ENCODE measurements around the gene NCKAP5L.
"Not testable (repeated sequence)": the region's sequence is repeated elsewhere in the genome, so short reads cannot be mapped to it uniquely, and the experiment has no call there.

Gene NCKAP5L

GRCh38 chr12:49828133-49829091 lies at the start of gene NCKAP5L:
NCKAP5L (minus strand) TSS chr12:49828413; CDS start chr12:49804044, 24,369 bp downstream.
- peak; percentile 81 to 88 (median 85) for DNase-seq (ENCODE audit: low read depth in 3 of 3, low spot score in 1 of 3)

- DNase-seq (ENCODE audit: low read depth in 3 of 3, low spot score in 1 of 3) = no peak
These were observed 48.9 kb upstream of the NCKAP5L start for GRCh38 chr12:49877066-49877465.

GRCh38 chr12:49876070-49876469 lies 47.9 kb upstream of the NCKAP5L start:
- DNase-seq (ENCODE audit: low read depth in 3 of 3, low spot score in 1 of 3) = no peak

GRCh38 chr12:49875115-49875720 lies 47.0 kb upstream of the NCKAP5L start:
- no peak for DNase-seq (ENCODE audit: low read depth in 3 of 3, low spot score in 1 of 3)

- no peak for DNase-seq (ENCODE audit: low read depth in 3 of 3, low spot score in 1 of 3)
These were observed 46.1 kb upstream of the NCKAP5L start for GRCh38 chr12:49874142-49874897.

- DNase-seq (ENCODE audit: low read depth in 3 of 3, low spot score in 1 of 3) = no peak
These were observed 45.2 kb upstream of the NCKAP5L start for GRCh38 chr12:49873361-49873934.

GRCh38 chr12:49872781-49873181 lies 44.6 kb upstream of the NCKAP5L start:
- no peak for DNase-seq (ENCODE audit: low read depth in 3 of 3, low spot score in 1 of 3)

- DNase-seq (ENCODE audit: low read depth in 3 of 3, low spot score in 1 of 3) = no peak
These were observed 44.2 kb upstream of the NCKAP5L start for GRCh38 chr12:49872381-49872780.

- DNase-seq (ENCODE audit: low read depth in 3 of 3, low spot score in 1 of 3) = not testable (repeated sequence)
These were observed 43.6 kb upstream of the NCKAP5L start for GRCh38 chr12:49871811-49872251.

- no peak for DNase-seq (ENCODE audit: low read depth in 3 of 3, low spot score in 1 of 3)
These were observed 43.0 kb upstream of the NCKAP5L start for GRCh38 chr12:49871263-49871561.

- no peak for DNase-seq (ENCODE audit: low read depth in 3 of 3, low spot score in 1 of 3)
These were observed 42.5 kb upstream of the NCKAP5L start for GRCh38 chr12:49870501-49871262.

- no peak for DNase-seq (ENCODE audit: low read depth in 3 of 3, low spot score in 1 of 3)
These were observed 41.7 kb upstream of the NCKAP5L start for GRCh38 chr12:49869816-49870500.

GRCh38 chr12:49868952-49869815 lies 41.0 kb upstream of the NCKAP5L start:
- no peak for DNase-seq (ENCODE audit: low read depth in 3 of 3, low spot score in 1 of 3)

GRCh38 chr12:49868449-49868848 lies 40.2 kb upstream of the NCKAP5L start:
- DNase-seq (ENCODE audit: low read depth in 3 of 3, low spot score in 1 of 3) = no peak

- no peak for DNase-seq (ENCODE audit: low read depth in 3 of 3, low spot score in 1 of 3)
These were observed 39.5 kb upstream of the NCKAP5L start for GRCh38 chr12:49867570-49868341.

GRCh38 chr12:49866859-49867569 lies 38.8 kb upstream of the NCKAP5L start:
- peak; percentile 21 to 67 (median 45) for DNase-seq (ENCODE audit: low read depth in 3 of 3, low spot score in 1 of 3)

GRCh38 chr12:49865782-49866135 lies 37.5 kb upstream of the NCKAP5L start:
- DNase-seq (ENCODE audit: low read depth in 3 of 3, low spot score in 1 of 3) = no peak

All from stimulated activated CD4-positive, alpha-beta T cell treated with anti-CD3 and anti-CD28 coated beads, TNF-alpha, amount 100 ng/mL, for 1 hour (primary cell).